HepG2 (cell line): ENCODE data around the gene IPO9.

ENCODE experiments used
- CTCF ChIP-seq: sonication (generic); formaldehyde crosslinking; IDR thresholded peaks from 2 replicates; pipeline ENCODE4 v1.5.0; 2020; ENCODE audit warnings: mild to moderate bottlenecking, missing genetic modification reagents, moderate library complexity
- EHMT2 ChIP-seq: fragments of 200-600 bp; sonication (generic); IDR thresholded peaks from 2 replicates; pipeline ENCODE4 v1.7.0; 2017; ENCODE audit warnings: antibody characterized with exemption, low read depth, low read length, borderline replicate concordance
- ESRRA ChIP-seq: sonication (generic); formaldehyde crosslinking; IDR thresholded peaks from 2 replicates; pipeline ENCODE4 v1.5.1; 2020; ENCODE audit warnings: mild to moderate bottlenecking, low read depth, missing genetic modification reagents
- EZH2 ChIP-seq: conservative IDR thresholded peaks from 2 replicates; pipeline ENCODE4 v1.6.1; 2012; ENCODE audit warnings: mild to moderate bottlenecking, low read depth, low read length, moderate library complexity
- FOXA3 ChIP-seq: IDR thresholded peaks from 2 replicates; pipeline ENCODE4 v1.6.1; 2016; ENCODE audit warnings: missing genetic modification reagents, missing compliant biosample characterization
- RAD51 ChIP-seq: fragments of 450-650 bp; IDR thresholded peaks from 2 replicates; pipeline ENCODE4 v1.6.1; 2016; ENCODE audit warnings: borderline replicate concordance
- ZNF232 ChIP-seq: sonication (generic); formaldehyde crosslinking; IDR thresholded peaks from 2 replicates; pipeline ENCODE4 v1.4.0; 2020; ENCODE audit warnings: missing genetic modification reagents, borderline replicate concordance
- ZNF549 ChIP-seq: sonication (generic); formaldehyde crosslinking; IDR thresholded peaks from 2 replicates; pipeline ENCODE4 v1.5.0; 2020; ENCODE audit warnings: missing genetic modification reagents
- ZNF629 ChIP-seq: sonication (generic); formaldehyde crosslinking; conservative IDR thresholded peaks from 2 replicates; pipeline ENCODE4 v1.5.0; 2020; ENCODE audit warnings: missing genetic modification reagents
- ZZZ3 ChIP-seq: sonication (generic); formaldehyde crosslinking; IDR thresholded peaks from 2 replicates; pipeline ENCODE4 v1.4.0; 2020; ENCODE audit warnings: missing genetic modification reagents, mild to moderate bottlenecking, borderline replicate concordance
- TF ChIP-seq, protein P1 (sequence below): sonication (generic); formaldehyde crosslinking; IDR thresholded peaks from 2 replicates; pipeline ENCODE4 v1.5.0; 2020; ENCODE audit warnings: missing genetic modification reagents
- TF ChIP-seq, protein P2 (sequence below), 2 experiments: sonication (generic) in 1 of 2; formaldehyde crosslinking in 1 of 2; IDR thresholded peaks; 2 replicates each; pipeline versions ENCODE4 v1.5.1 to v1.6.1; 2011 to 2020; ENCODE audit warnings: borderline replicate concordance in 1 of 2, low read depth in 1 of 2, low read length in 1 of 2, mild to moderate bottlenecking in 1 of 2, missing genetic modification reagents in 1 of 2, moderate library complexity in 1 of 2

- TF ChIP-seq ZNF232 (CRISPR knock-in tag) (no peak), ESRRA (CRISPR knock-in tag) (no peak), FOXA3 (CRISPR knock-in tag) (no peak), EZH2 (no peak), CTCF (CRISPR knock-in tag) (no peak), ZNF549 (no peak), ZNF629 (CRISPR knock-in tag) (no peak), ZZZ3 (CRISPR knock-in tag) (no peak), RAD51 (no peak), EHMT2 (no peak)
- TF ChIP-seq, protein P1, sequence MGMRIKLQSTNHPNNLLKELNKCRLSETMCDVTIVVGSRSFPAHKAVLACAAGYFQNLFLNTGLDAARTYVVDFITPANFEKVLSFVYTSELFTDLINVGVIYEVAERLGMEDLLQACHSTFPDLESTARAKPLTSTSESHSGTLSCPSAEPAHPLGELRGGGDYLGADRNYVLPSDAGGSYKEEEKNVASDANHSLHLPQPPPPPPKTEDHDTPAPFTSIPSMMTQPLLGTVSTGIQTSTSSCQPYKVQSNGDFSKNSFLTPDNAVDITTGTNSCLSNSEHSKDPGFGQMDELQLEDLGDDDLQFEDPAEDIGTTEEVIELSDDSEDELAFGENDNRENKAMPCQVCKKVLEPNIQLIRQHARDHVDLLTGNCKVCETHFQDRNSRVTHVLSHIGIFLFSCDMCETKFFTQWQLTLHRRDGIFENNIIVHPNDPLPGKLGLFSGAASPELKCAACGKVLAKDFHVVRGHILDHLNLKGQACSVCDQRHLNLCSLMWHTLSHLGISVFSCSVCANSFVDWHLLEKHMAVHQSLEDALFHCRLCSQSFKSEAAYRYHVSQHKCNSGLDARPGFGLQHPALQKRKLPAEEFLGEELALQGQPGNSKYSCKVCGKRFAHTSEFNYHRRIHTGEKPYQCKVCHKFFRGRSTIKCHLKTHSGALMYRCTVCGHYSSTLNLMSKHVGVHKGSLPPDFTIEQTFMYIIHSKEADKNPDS (CRISPR knock-in tag), result no peak
- TF ChIP-seq, protein P2, sequence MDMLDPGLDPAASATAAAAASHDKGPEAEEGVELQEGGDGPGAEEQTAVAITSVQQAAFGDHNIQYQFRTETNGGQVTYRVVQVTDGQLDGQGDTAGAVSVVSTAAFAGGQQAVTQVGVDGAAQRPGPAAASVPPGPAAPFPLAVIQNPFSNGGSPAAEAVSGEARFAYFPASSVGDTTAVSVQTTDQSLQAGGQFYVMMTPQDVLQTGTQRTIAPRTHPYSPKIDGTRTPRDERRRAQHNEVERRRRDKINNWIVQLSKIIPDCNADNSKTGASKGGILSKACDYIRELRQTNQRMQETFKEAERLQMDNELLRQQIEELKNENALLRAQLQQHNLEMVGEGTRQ (IDR thresholded peaks at IDR 0.05; ENCODE audit: low read depth, low read length), result no peak
- TF ChIP-seq, protein P2 (CRISPR knock-in tag; IDR thresholded peaks at IDR 0.05; ENCODE audit: borderline replicate concordance), result no peak
Observed at GRCh38 chr1:201907621-201908020, 78.7 kb downstream of the IPO9 start.
